Esophagus (tissue), 2 donors: ENCODE data around the gene CMIP. TPM values are rescaled to one million over a fixed set of nuclear protein-coding genes. Genes with fewer than 3 reads are reported as not detected.

Experiments used
- H3K27ac ChIP-seq, 2 donors: one replicate each; pipeline ENCODE4 v1.5.1; 2013; ENCODE audit warnings: low read depth in 2 of 2, mild to moderate bottlenecking in 2 of 2, inconsistent platforms in 1 of 2, low read length in 1 of 2, moderate library complexity in 1 of 2
- H3K27me3 ChIP-seq, 2 donors: one replicate each; pipeline ENCODE4 v1.6.1; 2013; ENCODE audit warnings: low read length in 2 of 2, control low read depth in 1 of 2, mild to moderate bottlenecking in 1 of 2; ENCODE audit not compliant: insufficient read depth in 2 of 2, control insufficient read depth in 1 of 2
- H3K36me3 ChIP-seq, 2 donors: one replicate each; pipeline ENCODE4 v1.6.1; 2013; ENCODE audit warnings: low read length in 1 of 2; ENCODE audit not compliant: control insufficient read depth in 2 of 2, insufficient read depth in 2 of 2
- H3K4me1 ChIP-seq, 2 donors: one replicate each; pipeline ENCODE4 v1.6.1; 2013; ENCODE audit warnings: low read length in 1 of 2; ENCODE audit not compliant: control insufficient read depth in 2 of 2, insufficient read depth in 2 of 2
- H3K4me3 ChIP-seq, 2 donors: one replicate each; pipeline ENCODE4 v1.5.1; 2013; ENCODE audit warnings: low read length in 2 of 2, mild to moderate bottlenecking in 2 of 2, low read depth in 1 of 2, moderate library complexity in 1 of 2
- H3K9me3 ChIP-seq, 2 donors: one replicate each; pipeline ENCODE4 v1.6.1; 2013; ENCODE audit warnings: mild to moderate bottlenecking in 2 of 2, low read depth in 1 of 2, low read length in 1 of 2, moderate library complexity in 1 of 2; ENCODE audit not compliant: control insufficient read depth in 2 of 2, insufficient read depth in 1 of 2
- WGBS, 2 donors: extraction: QIAGEN DNeasy Blood & Tissue Kit; methylation state at CpG; one replicate each; pipeline ENCODE4 v1.1.7; 2013; 5-methylcytosine and 5-hydroxymethylcytosine counted together
- polyA plus RNA-seq, 2 donors: library from polyadenylated mRNA; stranded (reverse); fragments of 200-250 nt; gene quantifications; one replicate each; pipeline ENCODE4 v1.2.3, GENCODE V29; 2013
- donor health status: healthy with polysubstance abuse.
- donor health status: Bipolar disorder and iron deficiency.

CMIP gene
- polyA plus RNA-seq, 2 donors, result 16.9 to 19.3 TPM

- H3K4me1 ChIP-seq, result peaks cover 4 to 17% of the 10 kb centered on the region in 2 donors
- H3K36me3 ChIP-seq, result peaks cover 22 to 65% of the 10 kb centered on the region in 2 donors
- H3K27me3 ChIP-seq, result no peaks in the 10 kb centered on the region
- H3K4me3 ChIP-seq, result no peak overlapping the region
- WGBS, 2 donors, result 54 to 68% methylated on average over 20 to 22 of the region's 22 CpGs
- H3K9me3 ChIP-seq, result no peaks in the 10 kb centered on the region
- H3K27ac ChIP-seq, result peak overlapping the region; percentile 48 to 81
Measured at GRCh38 chr16:81696166-81696960, 251.8 kb downstream of the CMIP start.

- no peaks in the 10 kb centered on the region for H3K27me3 ChIP-seq
- H3K27ac ChIP-seq, result peak overlapping the region; percentile 12 to 81
- H3K36me3 ChIP-seq, result peaks cover 23 to 61% of the 10 kb centered on the region in 2 donors
- no peak overlapping the region for H3K4me3 ChIP-seq
- peaks cover 4 to 17% of the 10 kb centered on the region in 2 donors for H3K4me1 ChIP-seq
- no peaks in the 10 kb centered on the region for H3K9me3 ChIP-seq
- 60 to 63% methylated on average over 16 of the region's 16 CpGs for WGBS, 2 donors
Measured at GRCh38 chr16:81696961-81697615, 252.5 kb downstream of the CMIP start.

- Histone ChIP-seq H3K4me1 (peaks cover 4 to 17% of the 10 kb centered on the region in 2 donors), H3K36me3 (peaks cover 17 to 58% of the 10 kb centered on the region in 2 donors), H3K27ac (peak overlapping the region; percentile 35 to 81), H3K27me3 (no peaks in the 10 kb centered on the region), H3K9me3 (no peaks in the 10 kb centered on the region), H3K4me3 (no peak overlapping the region)
- 49 to 58% methylated on average over 36 of the region's 36 CpGs for WGBS, 2 donors
Measured at GRCh38 chr16:81697616-81698309, 253.2 kb downstream of the CMIP start.

GRCh38 chr16:81698310-81698641 lies 253.7 kb downstream of the CMIP start:
- no peaks in the 10 kb centered on the region for H3K9me3 ChIP-seq
- 45 to 54% methylated on average over 11 of the region's 11 CpGs for WGBS, 2 donors
- no peaks in the 10 kb centered on the region for H3K27me3 ChIP-seq
- H3K27ac ChIP-seq, result peak overlapping the region; percentile 35 to 56
- peaks cover 4 to 14% of the 10 kb centered on the region in 2 donors for H3K4me1 ChIP-seq
- no peak overlapping the region for H3K4me3 ChIP-seq
- H3K36me3 ChIP-seq, result peaks cover 11 to 56% of the 10 kb centered on the region in 2 donors

- Histone ChIP-seq H3K4me1 (peaks cover 0 to 3% of the 10 kb centered on the region in 2 donors), H3K27ac (no peak overlapping the region), H3K36me3 (peaks cover 7 to 50% of the 10 kb centered on the region in 2 donors), H3K27me3 (no peaks in the 10 kb centered on the region), H3K4me3 (no peak overlapping the region), H3K9me3 (no peaks in the 10 kb centered on the region)
- 91 to 97% methylated on average over 10 of the region's 10 CpGs for WGBS, 2 donors
Measured at GRCh38 chr16:81699596-81699995, 255.0 kb downstream of the CMIP start.

GRCh38 chr16:81700071-81700779 lies 255.6 kb downstream of the CMIP start:
- Histone ChIP-seq H3K27me3 (no peaks in the 10 kb centered on the region), H3K4me1 (no peaks in the 10 kb centered on the region), H3K36me3 (peaks cover 13 to 53% of the 10 kb centered on the region in 2 donors), H3K27ac (no peak overlapping the region), H3K4me3 (no peak overlapping the region), H3K9me3 (no peaks in the 10 kb centered on the region)
- 86 to 87% methylated on average over 20 of the region's 20 CpGs for WGBS, 2 donors

- WGBS, 2 donors, result 91 to 93% methylated on average over 4 of the region's 4 CpGs
- Histone ChIP-seq H3K9me3 (no peaks in the 10 kb centered on the region), H3K4me1 (no peaks in the 10 kb centered on the region), H3K4me3 (no peak overlapping the region), H3K36me3 (peaks cover 18 to 55% of the 10 kb centered on the region in 2 donors), H3K27me3 (no peaks in the 10 kb centered on the region), H3K27ac (no peak overlapping the region)
Measured at GRCh38 chr16:81700780-81701165, 256.2 kb downstream of the CMIP start.

GRCh38 chr16:81701296-81701970 lies 256.8 kb downstream of the CMIP start:
- Histone ChIP-seq H3K4me1 (no peaks in the 10 kb centered on the region), H3K27me3 (no peaks in the 10 kb centered on the region), H3K27ac (no peak overlapping the region), H3K9me3 (no peaks in the 10 kb centered on the region), H3K36me3 (peaks cover 19 to 60% of the 10 kb centered on the region in 2 donors), H3K4me3 (no peak overlapping the region)
- 95 to 96% methylated on average over 20 of the region's 20 CpGs for WGBS, 2 donors

GRCh38 chr16:81702506-81702905 lies 257.9 kb downstream of the CMIP start:
- Histone ChIP-seq H3K9me3 (no peaks in the 10 kb centered on the region), H3K27ac (no peak overlapping the region), H3K36me3 (peaks cover 19 to 66% of the 10 kb centered on the region in 2 donors), H3K4me1 (peaks cover 0 to 7% of the 10 kb centered on the region in 2 donors), H3K4me3 (no peak overlapping the region), H3K27me3 (no peaks in the 10 kb centered on the region)
- 94 to 95% methylated on average over 5 of the region's 5 CpGs for WGBS, 2 donors
